Uterus (tissue), 2 donors: Measurements from ENCODE around the gene ADD3.

ENCODE experiments used
- POLR2A ChIP-seq, 2 donors: fragments of 450-650 bp; IDR thresholded peaks; one replicate each; pipeline ENCODE4 v1.6.1; 2016; ENCODE audit warnings: antibody characterized with exemption in 2 of 2, mild to moderate bottlenecking in 1 of 2, moderate library complexity in 1 of 2
- TF ChIP-seq, protein P1 (sequence below), 4 experiments: fragments of 200-600 bp in 2 of 4; fragments of 450-650 bp in 2 of 4; sonication (generic) in 2 of 4; IDR thresholded peaks; one replicate each; pipeline ENCODE4 v1.5.1; 2016 to 2019; ENCODE audit warnings: antibody characterized with exemption in 4 of 4, mild to moderate bottlenecking in 2 of 4, moderate library complexity in 1 of 4

DNA sequence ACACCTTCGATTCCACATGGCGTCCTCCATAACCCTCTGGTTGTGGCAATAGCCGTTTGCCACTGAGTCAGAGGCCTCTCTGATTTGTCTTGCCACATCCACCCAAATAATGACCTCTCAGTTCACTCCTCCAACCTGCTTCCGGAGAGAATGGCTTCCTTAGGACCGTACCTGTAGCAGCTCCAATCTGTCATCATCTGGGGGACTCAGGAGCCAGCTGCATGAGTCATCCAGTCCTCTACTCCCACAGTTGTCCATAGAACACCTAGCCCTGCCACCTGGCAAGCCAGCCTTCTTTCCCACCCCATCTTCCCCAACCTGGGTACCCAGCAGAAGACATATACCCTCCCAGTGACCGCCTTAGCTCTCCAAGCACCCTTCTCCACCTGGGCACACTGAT, 135.2 kb downstream of the ADD3 start:
- TF ChIP-seq POLR2A (IDR thresholded peaks at IDR 0.05), result no peak
- TF ChIP-seq, protein P1, sequence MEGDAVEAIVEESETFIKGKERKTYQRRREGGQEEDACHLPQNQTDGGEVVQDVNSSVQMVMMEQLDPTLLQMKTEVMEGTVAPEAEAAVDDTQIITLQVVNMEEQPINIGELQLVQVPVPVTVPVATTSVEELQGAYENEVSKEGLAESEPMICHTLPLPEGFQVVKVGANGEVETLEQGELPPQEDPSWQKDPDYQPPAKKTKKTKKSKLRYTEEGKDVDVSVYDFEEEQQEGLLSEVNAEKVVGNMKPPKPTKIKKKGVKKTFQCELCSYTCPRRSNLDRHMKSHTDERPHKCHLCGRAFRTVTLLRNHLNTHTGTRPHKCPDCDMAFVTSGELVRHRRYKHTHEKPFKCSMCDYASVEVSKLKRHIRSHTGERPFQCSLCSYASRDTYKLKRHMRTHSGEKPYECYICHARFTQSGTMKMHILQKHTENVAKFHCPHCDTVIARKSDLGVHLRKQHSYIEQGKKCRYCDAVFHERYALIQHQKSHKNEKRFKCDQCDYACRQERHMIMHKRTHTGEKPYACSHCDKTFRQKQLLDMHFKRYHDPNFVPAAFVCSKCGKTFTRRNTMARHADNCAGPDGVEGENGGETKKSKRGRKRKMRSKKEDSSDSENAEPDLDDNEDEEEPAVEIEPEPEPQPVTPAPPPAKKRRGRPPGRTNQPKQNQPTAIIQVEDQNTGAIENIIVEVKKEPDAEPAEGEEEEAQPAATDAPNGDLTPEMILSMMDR (IDR thresholded peaks at IDR 0.05), result no peak
